HG03139 (cell line): Measurements from ENCODE around the gene MAP2K3.

ENCODE experiments used
- ATAC-seq: cut with Tn5 transposase; IDR thresholded peaks from one replicate; pipeline ENCODE4 v1.9.1; 2021; ENCODE audit not compliant: unreplicated experiment

Gene MAP2K3

DNA sequence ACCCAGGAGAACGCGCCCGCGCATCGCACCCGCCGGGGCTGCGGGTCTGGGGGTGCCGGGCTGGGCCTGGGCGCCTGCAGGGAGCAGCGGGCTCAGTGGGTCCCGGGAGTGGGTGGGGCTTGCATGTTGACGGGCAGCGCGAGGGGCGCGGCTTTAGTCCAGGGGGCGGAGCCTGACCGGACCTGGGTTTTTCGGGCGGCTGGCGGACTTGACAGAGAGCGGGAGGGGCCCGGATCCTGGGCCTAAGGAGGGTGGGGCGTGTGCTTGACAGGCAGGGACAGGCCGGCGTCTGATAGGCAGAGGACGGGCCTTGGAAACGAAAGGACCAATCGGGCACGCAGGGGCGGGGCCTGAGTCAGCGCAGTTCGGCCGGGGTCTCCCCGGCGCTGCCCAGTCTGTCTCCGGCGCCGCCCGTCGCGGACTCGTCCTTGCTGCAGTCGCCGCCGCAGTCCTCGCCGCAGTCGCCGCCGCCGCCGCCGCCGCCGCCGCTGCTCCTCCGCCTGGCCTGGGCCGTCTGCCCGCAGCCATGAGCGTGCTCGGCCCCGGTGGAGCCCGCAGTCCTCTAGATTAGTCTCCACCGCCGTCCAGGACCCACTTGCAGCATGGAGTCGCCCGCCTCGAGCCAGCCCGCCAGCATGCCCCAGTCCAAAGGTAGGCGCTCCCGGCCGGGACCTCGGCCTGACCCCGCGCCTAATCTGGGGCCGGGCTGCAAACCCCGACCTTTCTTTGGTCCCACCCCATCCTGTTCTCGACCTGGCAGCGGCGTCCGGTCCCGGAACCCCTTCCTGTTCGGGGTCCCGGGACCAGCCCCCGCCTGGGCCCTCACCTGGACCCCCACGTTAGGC is at the start of gene MAP2K3:
MAP2K3 (plus strand) TSS at position 393 of the 845 bp plus-strand sequence; CDS start at position 603, 210 bp downstream.
- ATAC-seq = peak; percentile 74

DNA sequence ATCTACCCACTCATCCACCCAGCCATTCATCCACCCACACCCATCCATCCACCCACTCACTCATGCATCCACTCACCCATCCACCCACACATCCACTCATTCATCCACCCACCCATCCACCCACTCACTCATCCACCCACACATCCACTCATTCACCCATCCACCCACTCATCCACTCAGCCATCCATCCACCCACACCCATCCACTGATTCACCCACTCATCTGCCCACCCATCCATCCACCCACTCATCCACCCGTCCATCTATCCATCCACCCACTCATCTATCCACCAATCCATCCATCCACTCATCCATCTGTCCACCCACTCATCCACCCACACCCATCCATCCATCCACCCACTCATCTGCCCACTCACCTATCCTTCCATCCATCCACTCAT is 48.6 kb upstream of the MAP2K3 start:
- ATAC-seq = no peak

DNA sequence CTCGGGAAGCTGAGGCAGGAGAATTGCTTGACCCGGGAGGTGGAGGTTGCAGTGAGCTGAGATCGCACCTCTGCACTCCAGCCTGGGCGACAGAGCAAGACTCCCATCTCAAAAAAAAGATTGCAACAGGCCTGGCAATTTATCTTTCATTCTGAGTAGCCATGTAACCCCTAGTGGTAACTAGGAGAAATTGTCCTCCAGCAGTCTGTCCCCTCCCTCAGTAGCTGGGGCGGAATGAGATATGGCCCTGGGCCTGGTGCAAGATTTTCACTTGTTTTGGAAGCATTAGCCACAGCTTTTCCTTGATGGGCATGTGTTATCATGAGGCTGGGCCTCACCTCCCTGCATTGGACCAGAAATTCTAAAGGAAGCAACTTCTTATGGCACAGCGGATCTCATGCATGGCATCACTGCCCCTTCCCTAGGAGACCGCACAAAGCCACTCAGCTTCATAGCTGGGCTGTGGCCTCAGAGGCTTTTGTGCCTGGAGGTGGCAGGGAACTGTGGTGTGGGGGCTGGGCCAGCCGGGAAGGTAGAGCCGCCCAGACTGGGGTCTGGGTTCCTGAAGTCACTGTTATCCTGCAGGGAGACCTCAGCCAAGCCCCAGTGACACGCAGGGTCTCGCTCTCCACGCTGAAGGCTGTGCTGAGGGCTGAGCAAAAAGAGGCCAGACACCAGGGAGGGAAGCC is 44.7 kb upstream of the MAP2K3 start:
- ATAC-seq = no peak

DNA sequence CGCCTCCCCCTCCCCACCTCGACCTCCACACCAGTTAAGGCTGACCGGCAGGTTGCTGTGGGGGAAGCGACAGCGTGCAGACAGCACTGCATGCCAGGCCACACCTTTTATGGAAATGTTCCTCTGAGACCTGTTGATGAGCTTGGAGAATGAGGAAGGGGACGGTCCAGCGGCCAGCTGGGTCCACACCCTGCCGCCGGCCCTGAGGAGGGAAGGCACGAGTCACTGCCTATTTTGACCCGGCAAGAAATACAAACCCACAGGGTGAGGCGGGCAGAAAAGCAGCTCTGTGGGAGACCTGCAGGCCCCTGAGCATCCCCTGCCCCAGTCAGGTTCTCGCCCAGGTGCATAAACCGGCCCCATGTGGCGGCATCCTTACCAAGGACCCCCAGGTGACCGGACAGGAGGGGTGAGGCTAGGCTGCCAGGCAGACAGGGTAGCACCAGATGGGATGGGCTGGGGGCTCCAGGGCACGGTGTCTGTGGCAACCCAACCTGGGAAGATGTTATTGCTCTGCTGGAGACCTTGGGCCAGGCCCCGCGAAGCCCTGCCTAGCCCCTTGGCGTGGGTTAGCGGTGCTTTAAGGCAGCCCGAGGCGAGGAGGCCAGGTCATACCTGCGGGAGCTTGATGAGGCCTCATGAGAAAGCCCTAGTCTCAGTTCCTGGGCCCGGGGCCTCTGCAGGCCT is 44.0 kb upstream of the MAP2K3 start:
- no peak for ATAC-seq

DNA sequence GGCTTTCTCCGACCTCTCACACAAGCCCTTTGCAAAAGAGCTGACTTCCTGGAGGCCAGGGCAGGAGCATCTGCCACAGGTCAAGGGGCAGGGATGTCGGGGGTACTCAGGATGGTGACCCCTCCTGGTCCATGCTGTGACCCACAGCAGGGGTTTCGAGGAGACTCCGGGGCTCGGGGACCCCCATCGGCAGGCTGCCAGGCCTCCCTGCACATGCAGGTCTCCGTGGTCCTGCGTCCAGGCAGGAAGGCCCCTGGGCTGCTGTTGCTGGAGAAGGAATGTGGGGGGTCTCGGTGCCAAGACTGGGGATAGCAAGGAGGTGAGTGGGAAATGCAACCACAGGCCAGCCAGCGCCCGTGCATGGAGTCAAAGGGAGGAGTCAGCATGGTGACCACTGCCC is 42.9 kb upstream of the MAP2K3 start:
- no peak for ATAC-seq

DNA sequence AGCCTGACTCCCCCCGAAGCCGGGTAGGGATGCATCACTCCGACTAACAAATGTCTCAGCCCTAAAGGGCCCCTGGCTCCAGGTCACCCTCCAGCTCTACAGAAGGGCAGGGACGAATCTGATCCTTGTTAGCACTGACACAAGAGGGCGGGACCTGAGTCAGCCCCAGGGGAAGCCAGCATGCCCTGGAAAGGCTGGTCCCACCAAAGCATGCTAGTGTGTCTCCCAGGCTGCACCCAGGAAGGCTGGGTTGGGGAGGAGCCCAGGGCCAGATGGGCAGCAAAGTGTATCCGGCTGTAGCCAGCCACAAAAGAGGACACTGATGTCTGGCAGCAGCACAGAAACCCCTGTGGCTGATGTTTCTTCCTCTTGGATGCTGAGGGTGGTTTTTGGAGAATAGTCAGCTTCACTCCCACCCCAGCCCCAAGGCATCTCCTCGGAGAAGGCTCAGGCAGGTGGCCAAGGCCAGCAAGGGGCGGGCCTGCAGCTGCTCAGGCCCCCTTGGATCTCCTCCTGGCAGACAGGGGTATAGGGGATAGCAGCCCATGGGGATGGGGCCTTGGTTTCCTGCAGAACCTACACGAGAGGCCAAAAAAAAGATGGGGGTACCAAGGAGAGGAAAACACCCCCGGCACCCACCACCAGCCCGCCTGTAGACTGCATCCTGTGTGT is 42.3 kb upstream of the MAP2K3 start:
- ATAC-seq = no peak

DNA sequence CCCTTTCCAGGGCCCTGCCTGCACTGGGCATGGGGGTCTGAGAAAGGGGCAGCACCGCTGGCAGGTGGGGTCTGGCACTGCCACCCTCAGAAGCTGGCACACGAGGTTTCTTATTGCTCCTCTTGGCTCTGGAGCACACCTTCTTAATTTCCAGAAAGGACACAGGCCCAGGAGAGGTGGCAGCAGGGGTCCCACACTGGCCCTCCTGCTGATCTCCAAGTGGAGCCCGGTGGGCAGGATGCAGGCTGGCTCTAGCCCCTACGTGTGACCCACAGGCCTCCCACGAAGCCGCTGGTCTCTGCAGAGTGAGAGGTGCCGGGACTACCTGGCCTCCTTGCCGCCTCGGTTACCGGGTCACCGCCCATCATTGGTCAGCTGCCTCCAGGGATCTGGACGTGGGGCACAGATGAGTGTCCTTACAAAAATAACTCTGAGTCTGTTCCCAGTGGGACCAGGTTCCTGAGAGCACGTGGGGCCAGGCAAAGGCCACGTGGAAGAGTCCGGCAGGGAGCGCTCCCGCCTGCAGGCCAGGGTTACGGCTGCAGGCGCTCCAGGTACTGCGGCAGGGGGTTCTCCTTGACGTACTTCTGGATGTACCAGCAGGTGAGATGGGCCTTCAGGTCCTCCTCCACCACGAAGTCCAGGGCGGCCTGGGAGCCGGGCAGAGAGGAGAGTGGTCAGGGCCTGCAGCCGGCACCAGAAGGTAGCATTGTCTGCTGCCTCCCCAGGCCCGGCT is 41.6 kb upstream of the MAP2K3 start:
- no peak for ATAC-seq

DNA sequence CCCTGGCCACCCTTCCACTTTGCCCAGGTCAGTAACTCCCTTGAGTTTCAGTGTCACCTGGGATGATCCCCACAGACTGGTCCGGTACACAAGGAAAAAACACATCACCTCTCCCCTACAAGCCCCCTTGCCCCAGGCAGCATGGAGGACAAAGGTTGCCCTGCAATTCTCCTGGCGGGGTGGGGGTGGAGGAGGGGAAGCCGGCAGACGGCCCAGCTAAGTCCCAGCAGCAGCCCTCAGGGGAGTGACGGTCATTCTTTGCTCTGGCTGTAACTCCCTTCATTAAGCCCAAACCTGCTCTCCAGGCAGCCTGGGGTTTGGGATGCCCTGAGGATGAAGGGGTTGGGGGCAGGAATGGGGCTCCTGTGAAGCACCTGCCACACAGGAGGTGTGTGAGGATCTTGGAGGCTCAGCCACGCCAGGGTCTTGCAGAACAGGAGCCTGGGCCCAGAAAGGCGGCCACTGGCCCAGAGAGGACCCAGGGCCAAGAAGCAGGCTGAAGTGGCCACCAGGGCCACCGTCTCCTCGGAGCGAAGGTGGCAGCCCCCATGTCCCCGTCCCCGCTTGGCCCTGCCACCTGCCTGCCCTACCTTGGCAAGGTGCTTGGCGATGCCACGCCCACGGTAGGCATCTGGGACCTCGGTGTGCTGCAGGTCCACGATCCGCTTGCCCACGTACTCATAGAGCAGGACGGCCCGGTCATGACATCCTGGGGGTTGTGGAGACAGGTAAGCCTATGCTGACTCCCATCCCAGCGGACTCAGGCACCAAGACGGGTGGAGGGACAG is 40.8 kb upstream of the MAP2K3 start:
- no peak for ATAC-seq

DNA sequence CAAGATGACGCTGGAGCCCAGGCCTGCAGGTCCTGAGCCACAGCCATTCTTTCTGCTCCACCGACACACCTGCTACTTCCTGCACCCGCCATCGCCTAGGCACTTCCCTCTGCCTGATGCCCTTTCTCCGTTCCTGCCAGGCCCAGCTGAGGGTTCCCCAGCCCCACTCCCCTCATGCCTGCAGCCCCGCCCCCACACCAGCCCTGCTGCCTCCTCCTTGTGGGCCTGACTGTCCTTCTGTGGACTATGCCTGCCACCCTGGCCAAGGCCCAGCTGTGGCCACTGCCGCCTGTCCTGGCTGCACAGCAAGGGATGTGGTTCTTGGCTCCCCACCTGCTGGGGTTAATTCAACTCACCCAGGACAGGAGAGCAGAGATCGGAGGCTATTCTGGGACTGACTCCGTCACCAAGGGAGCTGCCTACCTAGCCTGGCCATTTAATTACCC is 38.8 kb upstream of the MAP2K3 start:
- ATAC-seq = no peak

DNA sequence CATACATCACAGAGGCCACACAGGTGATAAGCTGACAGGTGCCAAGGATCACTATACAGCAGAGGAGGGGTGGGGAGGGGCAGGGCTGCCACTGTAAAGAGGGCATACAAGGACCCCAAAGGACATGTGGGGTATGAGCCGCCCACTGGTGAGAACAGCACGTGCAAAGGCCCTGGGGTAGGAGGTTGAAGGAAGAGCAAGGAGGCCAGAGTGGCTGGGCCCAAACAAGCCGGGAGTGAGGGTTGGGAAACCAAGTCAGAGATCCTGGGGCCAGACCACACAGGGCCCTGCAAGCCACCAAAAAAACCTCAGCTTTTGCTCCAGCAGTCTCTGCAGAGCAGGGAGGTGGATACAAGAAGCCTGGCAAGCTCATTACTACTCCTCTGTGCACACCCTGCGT is 37.8 kb upstream of the MAP2K3 start:
- ATAC-seq = no peak

DNA sequence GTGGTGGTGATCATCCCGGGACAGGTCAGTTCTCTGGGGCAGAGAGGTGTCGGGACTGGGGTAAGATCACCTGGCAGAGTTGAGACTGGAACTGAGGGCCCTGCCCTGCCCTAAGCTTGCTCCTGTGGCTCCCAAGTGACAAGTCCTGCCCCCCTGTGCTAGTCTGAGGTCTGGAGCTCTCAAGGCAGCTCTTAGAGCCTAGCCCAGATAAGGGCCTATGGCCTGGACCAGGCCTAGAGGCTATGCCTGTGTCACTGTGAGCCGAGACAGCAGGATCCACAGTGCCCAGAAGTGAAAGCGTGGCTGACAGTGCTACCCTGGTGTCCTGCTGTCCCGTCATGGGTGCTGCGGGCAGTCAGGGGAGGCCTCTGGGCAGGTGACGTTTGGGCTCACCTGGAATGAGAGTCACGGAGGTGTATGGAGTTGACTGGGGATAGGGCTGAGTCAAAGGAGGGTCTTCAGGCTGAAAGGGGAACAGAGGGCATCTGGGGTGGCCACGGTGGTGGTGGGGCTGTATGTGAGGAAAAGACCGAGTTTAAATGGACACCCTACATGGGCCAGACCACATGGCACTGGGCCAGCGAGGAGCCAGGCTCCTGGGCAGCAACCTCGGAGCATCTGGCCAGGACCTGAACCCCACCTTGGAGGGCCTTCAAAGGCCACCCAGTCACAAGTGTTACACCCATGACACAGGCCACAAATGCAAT is 36.8 kb upstream of the MAP2K3 start:
- no peak for ATAC-seq

DNA sequence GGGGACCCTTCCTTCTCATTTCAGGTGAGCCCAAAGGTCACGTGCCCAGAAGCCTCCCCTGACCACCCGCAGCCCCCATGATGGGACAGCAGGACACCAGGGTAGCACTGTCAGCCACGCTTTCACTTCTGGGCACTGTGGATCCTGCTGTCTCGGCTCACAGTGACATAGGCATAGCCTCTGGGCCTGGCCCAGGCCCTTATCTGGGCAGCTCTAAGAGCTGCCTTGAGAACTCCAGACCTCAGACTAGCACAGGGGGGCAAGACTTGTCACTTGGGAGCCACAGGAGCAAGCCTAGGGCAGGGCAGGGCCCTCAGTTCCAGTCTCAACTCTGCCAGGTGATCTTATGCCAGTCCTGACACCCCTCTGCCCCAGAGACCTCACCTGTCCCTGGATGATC is 36.0 kb upstream of the MAP2K3 start:
- ATAC-seq = no peak

DNA sequence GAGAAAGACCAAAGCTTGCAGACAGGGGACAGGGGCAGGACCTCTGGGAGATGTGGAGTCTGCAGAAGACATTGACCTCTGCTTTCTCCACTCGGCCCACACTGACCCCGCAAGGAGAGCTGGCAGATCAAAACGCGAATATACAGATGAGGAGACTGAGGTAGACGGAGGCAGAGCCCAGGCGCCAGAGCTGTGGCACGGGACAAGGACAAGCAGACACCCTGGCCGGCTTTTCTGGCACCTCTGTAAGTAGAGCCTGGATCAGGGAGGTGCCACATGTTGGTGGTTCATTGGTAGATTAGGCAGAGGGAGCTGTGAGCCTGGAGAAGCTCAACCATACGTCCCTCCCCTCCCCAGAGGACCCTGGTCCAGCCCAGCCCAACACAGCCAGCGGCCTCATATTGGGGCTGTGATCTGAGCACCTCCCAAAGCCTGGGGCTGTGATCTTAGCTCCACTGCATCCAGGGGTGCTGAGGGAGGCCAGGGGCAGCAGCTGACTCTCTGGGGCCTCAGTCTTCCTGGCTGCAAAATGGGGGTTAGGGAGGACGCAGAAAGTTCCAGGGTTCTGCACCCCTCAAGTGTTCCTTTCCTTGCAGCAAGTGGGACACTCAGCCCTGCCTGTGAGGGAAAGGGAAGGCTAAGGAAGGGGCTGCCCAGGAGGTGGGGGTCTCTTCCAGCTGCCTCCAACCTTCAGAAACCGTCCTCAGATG is 35.3 kb upstream of the MAP2K3 start:
- no peak for ATAC-seq

DNA sequence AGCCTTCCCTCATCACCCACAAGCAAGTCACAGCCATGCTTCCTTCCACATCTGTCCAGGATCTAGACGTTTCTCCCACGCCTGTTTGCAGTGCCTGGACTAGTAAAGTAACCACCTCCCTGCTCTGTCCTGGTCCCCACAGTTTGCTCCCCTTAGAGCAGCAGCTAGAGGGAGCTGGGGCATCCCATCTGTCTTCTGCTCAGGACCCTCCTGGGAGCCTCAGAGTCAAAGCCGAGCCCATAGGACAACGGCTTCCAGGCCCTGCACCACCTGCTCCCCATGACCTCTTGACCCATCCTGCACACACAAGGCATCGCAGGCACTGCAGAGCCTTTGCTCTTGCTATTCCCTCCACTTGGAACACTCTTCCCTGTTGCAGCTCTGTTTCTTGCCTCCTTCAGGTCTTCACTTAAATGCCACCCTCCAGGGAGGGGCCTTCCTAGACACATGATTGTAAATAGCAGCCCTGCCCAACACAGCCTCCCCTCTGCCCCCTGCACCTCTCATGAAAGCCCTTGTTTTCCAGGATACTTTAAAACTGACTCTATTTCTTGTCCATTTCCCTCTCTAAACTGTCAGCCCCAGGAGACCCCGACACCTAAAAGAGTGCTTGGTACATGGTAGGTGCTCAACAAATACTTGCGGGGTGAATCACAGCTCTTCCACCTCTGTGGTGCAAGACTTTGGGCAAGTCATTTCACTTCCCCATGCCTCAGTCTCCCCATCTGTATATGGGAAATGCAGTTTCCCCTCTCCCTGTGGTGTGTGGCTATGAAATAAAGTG is 34.4 kb upstream of the MAP2K3 start:
- ATAC-seq = no peak

DNA sequence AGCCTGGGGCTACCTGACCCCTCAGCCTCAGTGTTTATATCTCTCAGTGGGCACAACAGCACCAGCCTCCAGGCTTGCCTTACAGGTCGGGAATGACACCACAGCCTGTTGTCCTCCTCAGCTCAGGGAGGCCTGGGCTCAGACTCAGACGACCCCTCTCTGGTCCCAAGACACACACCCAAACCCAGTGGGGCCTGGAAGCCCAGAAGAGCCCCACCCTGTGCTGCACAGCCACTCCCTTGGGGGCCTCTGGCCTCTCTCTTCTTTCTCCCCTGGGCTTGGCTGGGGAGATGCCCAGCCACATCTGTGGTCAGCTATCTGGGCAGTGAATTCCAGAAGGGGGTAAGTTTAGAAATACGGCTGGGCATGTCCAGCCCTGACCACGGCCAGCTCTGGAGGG is 33.7 kb upstream of the MAP2K3 start:
- ATAC-seq = no peak

DNA sequence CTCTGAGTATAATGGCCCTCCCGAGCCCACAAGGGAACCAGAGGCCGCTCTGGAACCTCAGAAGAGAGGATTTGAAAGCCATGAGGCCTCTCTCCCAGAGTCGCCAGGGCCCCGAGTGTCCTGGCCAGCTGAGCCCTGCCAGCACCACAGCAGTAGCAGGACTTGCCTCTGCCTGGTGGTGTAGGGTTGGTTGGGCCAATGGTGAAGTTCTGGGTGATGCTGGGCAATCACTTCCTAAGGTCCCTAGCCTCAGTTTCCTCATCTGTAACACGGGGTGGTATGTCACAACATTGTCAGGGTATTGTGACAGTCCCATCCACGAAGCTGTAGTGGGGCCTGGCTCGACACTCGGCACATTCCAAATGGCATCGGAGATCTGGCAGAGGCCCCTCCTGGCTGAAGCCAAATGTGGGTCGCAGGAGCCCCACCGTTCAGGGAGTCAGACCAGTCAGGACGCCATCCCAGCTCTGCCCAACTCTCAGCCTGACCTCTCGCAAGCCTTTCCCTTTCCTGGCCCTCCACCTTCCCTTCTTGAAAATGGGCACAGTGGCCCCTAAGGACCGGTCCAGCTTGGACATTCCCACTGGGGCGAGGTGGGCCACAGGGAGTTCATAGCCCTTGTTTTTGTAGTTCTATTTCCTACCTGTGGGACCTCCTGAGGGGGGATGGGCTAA is 33.0 kb upstream of the MAP2K3 start:
- no peak for ATAC-seq

DNA sequence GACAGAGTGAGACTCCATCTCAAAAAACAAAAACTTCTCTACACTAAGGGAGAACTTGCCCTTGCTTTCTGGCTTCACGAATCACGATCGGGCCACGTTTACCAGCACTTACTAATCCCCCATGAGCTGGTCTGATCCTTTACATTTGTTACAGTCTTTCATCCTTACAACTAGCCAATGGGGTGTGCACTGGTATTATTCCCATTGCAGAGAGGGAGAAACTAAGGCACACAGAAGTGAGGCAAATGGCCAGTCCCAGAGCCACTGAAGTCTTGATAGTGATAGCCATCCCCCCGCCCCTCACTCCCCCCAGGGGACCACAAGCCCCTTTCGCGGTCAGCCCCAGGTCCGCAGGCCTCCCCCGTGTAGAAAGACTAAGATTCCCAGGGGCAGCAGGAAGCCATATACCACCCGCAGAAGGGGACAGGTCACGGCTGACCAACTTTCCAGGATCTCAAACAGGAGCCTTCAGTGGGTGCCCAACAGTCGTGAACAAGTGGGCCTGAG is 32.2 kb upstream of the MAP2K3 start:
- no peak for ATAC-seq
